Keratinocyte (primary cell): Measurements from ENCODE around the gene GPR139.

Experiments used
- CTCF ChIP-seq, 3 experiments: IDR thresholded peaks in 1 of 3; conservative IDR thresholded peaks in 1 of 3; optimal IDR thresholded peaks in 1 of 3; 2 replicates in 2 of 3; 3 replicates in 1 of 3; pipeline versions ENCODE3 to v1.5.1; 2011; ENCODE audit warnings: low read length in 3 of 3, mild to moderate bottlenecking in 3 of 3, moderate library complexity in 2 of 3, control low read depth in 1 of 3, inconsistent platforms in 1 of 3; ENCODE audit not compliant: insufficient read depth in 2 of 3; ENCODE audit errors: extremely low read depth in 1 of 3
- EZH2 ChIP-seq: IDR thresholded peaks from one replicate; pipeline ENCODE4 v1.6.1; 2012; ENCODE audit warnings: inconsistent platforms, mild to moderate bottlenecking, low read length, moderate library complexity

GRCh38 chr16:20073203-20074098, at the start of gene GPR139:
- TF ChIP-seq EZH2 = no peak
- no peak for TF ChIP-seq CTCF (optimal IDR thresholded peaks at IDR 0.05 in 1 of 3, IDR thresholded peaks at IDR 0.05 in 1 of 3, conservative IDR thresholded peaks at IDR 0.05 in 1 of 3; ENCODE audit: extremely low read depth in 1 of 3, insufficient read depth in 2 of 3, low read length in 3 of 3)
